NCI-H1436 (cell line): ENCODE data around the gene ZNF649.
A peak's percentile ranks its signal among the peaks of the same experiment; 100 is the strongest.
"Not testable (repeated sequence)": the region's sequence is repeated elsewhere in the genome, so short reads cannot be mapped to it uniquely, and the experiment has no call there.

Source experiments
- DNase-seq: peaks from one replicate; lab custom pipeline; 2025; lab: John Stamatoyannopoulos, UW

ZNF649 gene

DNA sequence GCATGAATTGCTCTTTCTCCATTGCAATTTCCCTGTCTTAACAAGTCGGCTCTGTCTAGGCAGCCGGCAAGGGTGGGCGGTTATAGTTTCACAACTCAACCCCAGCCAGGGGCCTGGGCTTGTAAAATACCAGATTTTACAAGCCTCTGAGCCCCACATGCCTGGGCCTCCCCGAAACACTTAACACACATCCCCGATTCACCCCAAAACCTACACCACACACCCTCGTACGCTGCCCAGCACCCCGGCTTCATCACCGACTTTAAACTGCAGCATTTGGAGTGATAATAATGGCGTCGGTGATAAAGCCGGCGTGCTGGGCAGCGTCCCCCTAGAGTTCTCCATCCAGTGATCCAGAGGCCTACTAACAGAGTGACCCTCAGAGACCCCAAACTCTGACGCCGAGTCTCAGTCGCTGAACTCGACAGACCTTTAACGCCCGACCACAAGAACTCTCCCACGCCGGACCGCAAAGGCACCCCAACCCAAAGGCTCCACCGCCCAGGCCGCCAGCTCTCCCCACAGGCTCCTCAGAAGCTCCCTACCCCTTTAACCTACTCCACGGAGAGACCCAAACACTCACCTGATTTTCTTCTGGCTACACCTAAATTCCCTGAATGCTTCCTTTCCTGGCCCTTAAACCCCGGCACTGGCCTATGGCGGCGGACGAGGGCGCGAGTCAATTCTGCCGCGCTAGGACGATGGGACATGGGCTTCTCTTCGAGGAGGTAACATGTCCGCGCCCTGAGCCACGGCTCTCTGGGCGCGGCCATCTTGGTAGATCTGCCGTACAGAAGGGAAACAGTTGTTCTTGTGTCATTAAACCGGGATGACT is at the start of gene ZNF649:
ZNF649 (minus strand) TSS at position 687 of the 835 bp plus-strand sequence. CDS start 4,910 bp downstream, outside the sequence.
- DNase-seq = peak; percentile 87

DNA sequence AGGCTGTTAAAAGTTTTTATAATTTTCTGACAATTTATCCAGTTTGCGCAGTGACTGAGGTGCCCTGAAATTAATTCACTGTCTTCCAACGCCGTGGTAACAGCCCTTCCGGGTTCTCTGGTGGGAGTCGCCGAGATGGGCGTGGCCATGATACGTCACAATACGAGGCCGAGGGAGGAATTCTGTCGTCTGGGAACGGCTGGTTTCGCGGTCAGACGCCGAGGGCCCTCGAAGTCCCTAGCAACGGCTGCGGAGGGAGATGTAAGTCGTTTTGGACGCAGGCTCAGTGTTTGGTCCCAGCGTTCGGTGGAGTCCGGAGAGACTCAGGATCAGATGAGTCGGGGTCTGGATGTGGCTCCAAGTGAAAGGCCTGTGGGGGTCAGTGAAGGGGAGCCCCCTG is 44.2 kb upstream of the ZNF649 start:
- no peak for DNase-seq

DNA sequence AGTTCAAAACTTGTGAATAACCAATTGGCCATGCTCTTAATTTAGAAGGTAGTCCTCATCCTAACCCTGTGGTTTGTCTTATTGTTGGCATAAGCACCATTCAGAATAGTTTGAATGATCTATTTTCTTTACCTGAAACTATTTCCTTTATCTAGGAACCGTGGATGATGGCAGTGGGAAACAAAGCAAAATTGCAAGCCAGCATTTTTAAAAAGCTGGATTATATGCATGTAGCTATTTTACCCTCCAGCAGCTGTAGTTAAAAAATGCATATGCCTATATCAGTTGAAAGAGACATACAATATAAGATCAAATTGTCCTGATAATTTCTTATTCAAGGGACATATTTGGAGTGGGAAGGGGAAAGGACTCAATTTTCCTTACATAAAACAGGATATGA is 41.8 kb upstream of the ZNF649 start:
- DNase-seq = no peak

DNA sequence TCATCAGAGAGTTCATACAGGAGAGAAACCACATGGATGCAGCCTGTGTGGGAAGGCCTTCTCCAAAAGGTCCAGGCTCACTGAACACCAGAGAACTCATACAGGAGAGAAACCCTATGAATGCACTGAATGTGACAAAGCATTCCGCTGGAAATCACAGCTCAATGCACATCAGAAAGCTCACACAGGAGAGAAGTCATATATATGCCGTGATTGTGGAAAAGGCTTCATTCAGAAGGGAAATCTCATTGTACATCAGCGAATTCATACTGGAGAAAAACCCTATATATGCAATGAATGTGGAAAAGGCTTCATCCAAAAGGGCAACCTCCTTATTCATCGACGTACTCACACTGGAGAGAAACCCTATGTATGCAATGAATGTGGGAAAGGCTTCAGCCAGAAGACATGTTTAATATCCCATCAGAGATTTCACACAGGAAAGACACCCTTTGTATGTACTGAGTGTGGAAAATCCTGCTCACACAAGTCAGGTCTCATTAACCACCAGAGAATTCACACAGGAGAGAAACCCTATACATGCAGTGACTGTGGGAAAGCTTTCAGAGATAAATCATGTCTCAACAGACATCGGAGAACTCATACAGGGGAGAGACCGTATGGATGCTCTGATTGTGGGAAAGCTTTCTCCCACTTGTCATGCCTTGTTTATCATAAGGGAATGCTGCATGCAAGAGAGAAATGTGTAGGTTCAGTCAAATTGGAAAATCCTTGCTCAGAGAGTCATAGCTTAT is 40.2 kb upstream of the ZNF649 start:
- DNase-seq = no peak

GRCh38 chr19:51938936-51939335 is 34.1 kb upstream of the ZNF649 start:
- no peak for DNase-seq

DNA sequence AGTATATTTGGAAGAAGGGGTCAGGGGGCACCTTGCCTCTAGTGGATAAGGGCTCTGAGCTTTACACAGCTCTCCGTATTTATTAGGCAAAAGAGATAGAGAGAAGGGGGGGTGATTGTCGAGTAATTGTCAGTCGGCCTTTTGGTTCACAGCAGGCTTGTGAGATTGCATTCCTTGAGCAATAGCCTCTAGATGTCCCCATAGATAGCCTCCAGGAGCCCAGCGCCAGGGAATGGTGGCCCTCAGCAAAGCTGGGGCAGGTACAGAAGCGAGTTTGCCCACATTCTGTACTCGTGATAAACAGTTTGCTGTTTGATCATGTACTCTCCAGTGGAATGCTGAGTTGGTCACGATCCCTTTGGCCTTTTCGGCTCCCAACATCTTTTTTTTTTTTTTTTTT is 27.1 kb upstream of the ZNF649 start:
- DNase-seq = no peak

DNA sequence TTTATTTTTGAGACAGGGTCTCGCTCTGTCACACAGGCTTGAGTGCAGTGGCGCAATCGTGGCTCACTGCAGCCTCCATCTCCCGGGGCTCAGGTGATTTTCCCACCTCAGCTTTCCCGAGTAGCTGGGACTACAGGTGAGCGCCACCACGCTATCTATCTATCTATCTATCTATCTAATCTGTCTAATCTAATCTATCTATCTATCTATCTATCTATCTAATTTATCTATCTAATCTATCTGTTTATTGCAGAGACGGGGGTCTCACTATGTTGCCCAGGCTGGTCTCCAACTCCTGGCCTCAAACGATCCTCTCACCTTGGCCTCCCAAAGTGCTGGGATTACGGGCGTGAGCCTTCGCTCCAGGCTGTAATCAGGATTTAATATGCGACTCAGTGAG is 23.0 kb upstream of the ZNF649 start:
- DNase-seq = no peak

GRCh38 chr19:51926784-51927741 is 22.2 kb upstream of the ZNF649 start, which contains the start of gene ZNF613:
ZNF613 (plus strand) TSS chr19:51927472; CDS start chr19:51936221, 8,749 bp downstream.
- peak; percentile 94 for DNase-seq

- DNase-seq = no peak
Observed at GRCh38 chr19:51926426-51926783, 21.6 kb upstream of the ZNF649 start.

DNA sequence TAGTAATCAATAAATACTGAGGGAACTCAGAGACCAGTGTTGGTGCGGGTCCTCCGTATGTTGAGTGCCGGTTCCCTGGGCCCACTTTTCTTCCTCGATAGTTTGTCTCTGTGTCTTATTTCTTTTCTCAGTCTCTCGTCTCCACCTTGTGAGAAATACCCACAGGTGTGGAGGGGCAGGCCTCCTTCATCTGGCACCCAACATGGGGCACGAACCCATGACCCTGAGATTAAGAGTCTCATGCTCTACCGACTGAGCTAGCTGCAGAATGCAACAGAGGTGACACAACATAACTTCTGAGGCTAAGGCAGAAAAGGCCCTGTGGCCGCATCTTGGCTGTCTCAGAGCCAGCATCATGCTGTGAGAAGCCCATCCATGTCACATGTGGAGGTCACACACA is 17.1 kb upstream of the ZNF649 start:
- no peak for DNase-seq

DNA sequence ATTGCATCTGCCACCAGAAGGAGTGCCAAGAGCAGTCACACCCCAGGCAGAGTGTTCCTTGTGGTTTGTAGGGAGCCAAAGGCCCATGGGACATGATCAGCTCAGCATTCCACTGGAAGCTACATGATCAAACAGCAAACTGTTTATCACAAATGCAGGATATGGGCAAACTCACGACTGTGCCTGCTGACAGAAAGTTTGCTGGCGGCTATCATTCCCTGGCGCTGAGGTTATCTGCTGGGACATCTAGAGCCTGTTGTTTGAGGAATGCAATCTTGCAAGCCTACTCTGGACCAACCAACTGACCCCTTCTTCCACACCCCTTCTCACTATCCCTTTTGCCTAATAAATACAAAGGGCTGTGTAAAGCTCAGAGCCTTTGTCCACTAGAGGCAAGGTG is 14.8 kb upstream of the ZNF649 start:
- no peak for DNase-seq

DNA sequence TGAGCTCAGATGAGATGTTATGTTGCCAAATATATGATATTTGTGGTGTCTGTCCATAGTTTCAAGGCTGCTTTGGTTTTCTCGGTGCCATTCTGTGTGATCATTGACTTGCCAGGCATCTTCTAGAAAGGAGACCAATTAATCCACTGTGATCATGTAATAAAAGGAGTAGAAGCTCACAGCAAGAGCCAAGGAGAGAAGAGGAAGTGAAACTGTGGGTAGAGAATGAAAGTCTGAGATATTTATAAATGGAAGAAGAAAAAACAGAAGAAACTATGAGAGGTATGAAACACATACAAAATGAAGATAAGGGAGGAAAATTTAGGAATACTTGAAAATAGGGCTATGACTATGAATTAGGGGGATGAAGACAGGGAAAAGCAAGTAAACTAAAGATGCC is 11.3 kb upstream of the ZNF649 start:
- DNase-seq = no peak

- no peak for DNase-seq
Observed at GRCh38 chr19:51915324-51915867, 10.6 kb upstream of the ZNF649 start.

GRCh38 chr19:51907981-51908380 is 3.2 kb upstream of the ZNF649 start:
- not testable (repeated sequence) for DNase-seq

GRCh38 chr19:51906108-51906507 is 1.3 kb upstream of the ZNF649 start:
- not testable (repeated sequence) for DNase-seq

DNA sequence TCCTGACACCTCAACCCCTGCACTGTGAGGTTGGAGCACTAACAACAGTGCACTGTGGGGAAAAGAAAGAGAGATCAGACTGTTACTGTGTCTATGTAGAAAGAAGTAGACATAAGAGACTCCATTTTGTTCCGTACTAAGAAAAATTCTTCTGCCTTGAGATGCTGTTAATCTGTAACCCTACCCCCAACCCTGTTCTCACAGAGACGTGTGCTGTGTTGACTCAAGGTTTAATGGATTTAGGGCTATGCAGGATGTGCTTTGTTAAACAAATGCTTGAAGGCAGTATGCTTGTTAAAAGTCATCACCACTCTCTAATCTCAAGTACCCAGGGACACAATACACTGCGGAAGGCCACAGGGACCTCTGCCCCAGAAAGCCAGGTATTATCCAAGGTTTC is 822 bp upstream of the ZNF649 start:
- not testable (repeated sequence) for DNase-seq

- DNase-seq = no peak
Observed at GRCh38 chr19:51905206-51905605, 389 bp upstream of the ZNF649 start.

DNA sequence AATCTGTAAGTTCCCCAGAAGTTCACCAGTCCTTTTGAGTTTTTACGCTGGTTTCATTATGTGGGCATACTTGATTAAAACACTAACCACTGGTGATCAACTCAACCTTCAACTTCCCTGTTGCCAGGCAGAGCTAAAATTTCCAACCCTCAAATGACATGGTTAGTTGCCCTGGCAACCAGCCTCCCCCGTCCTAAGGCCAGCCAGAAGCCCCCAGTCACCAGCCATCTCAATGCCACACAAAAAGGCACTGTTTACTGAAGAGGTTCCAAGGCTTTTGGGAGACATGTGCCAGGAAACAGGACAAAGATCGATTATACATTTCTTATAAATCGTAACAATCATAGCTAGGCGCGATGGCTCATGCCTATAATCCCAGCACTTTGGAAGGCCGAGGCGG is 1.6 kb downstream of the ZNF649 start:
- no peak for DNase-seq

DNA sequence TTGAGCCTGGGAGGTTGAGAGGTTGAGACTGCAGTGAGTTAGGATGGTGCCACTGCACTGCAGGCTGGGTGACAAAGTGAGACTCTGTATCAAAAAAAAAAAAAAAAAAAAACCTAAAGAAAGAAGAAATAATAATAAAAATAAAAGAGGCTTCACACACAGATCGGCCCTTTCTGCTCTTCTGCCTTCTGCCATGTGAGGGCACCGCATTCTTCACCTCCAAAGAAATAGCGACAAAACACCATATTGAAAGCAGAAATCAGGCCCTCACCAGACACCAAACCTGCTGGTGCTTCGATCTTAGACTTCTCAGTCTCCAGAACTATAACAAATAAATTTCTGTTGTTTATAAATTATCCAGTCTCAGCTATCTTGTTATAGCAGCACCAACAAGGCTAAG is 3.0 kb downstream of the ZNF649 start:
- no peak for DNase-seq

DNA sequence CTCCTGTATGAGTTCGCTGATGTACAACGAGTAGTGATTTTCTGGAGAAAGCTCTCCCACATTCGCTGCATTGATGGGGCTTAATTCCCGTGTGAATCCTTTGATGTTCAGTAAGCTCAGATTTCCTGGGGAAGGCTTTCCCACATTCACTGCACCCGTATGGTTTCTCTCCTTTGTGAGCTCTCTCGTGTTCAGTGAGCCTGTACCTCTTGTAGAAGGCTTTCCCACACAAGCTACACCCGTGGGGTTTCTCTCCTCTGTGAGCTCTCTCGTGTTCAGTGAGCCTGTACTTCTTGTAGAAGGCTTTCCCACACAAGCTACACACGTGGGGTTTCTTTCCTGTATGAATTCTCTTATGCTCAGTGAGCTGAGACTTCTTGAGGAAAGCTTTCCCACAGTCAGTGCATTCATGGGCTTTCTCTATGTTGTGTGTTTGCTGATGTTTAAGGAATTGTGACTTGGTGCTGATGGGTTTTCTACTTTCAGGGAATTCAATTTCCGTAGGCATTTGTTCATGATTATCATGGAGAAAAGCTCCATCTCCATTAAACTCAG is 13.5 kb downstream of the ZNF649 start:
- no peak for DNase-seq

- DNase-seq = no peak
Observed at GRCh38 chr19:51889934-51890333, 14.9 kb downstream of the ZNF649 start.
